Esophagus squamous epithelium (tissue), 5 donors: Measurements from ENCODE around the gene C10orf71. TPM values are rescaled to one million over a fixed set of nuclear protein-coding genes. Genes with fewer than 3 reads are reported as not detected.

Experiments
- DNase-seq: peaks from one replicate; lab custom pipeline; 2025; lab: John Stamatoyannopoulos, UW
- H3K27ac ChIP-seq, 4 donors: fragments of 200-600 bp; sonication (generic); one replicate each; pipeline ENCODE4 v1.5.1; 2016 to 2019; ENCODE audit warnings: mild to moderate bottlenecking in 1 of 4
- H3K27me3 ChIP-seq, 4 donors: fragments of 200-600 bp; sonication (generic); 1 replicate in 3 of 4; 2 replicates in 1 of 4; pipeline versions ENCODE4 v1.5.1 to v1.6.0; 2017 to 2021; ENCODE audit warnings: antibody characterized with exemption in 1 of 4
- H3K36me3 ChIP-seq, 3 donors: fragments of 200-600 bp; sonication (generic); one replicate each; pipeline ENCODE4 v1.5.1; 2016 to 2019
- H3K4me1 ChIP-seq, 3 donors: fragments of 200-600 bp; sonication (generic); one replicate each; pipeline ENCODE4 v1.5.1; 2017 to 2019
- H3K4me3 ChIP-seq, 4 donors: fragments of 200-600 bp; sonication (generic); 1 replicate in 3 of 4; 2 replicates in 1 of 4; pipeline ENCODE4 v1.5.1; 2016 to 2019; ENCODE audit warnings: mild to moderate bottlenecking in 2 of 4, moderate library complexity in 1 of 4
- H3K9me3 ChIP-seq, 3 donors: fragments of 200-600 bp; sonication (generic); one replicate each; pipeline ENCODE4 v1.5.1; 2016 to 2019
- POLR2A ChIP-seq, 4 donors: fragments of 450-650 bp; IDR thresholded peaks; one replicate each; pipeline ENCODE4 v1.6.1; 2017; ENCODE audit warnings: antibody characterized with exemption in 4 of 4, mild to moderate bottlenecking in 4 of 4, moderate library complexity in 3 of 4
- WGBS, 2 donors: methylation state at CpG; one replicate each; pipeline ENCODE4 v1.1.5; 2018; 5-methylcytosine and 5-hydroxymethylcytosine counted together
- intact Hi-C: fragments of 100-400 bp; cut with DNase I; formaldehyde crosslinking; loops from one replicate; pipeline ENCODE4 v1.15.0; 2022
- total RNA-seq, 4 donors: library from RNA; depleted of rRNA; stranded (reverse); fragments of >200 nt; gene quantifications; one replicate each; pipeline ENCODE4 v1.1.0, GENCODE V29; 2016
- TF ChIP-seq, protein P1 (sequence below), 6 experiments: fragments of 450-650 bp in 4 of 6; fragments of 200-600 bp in 2 of 6; sonication (generic) in 2 of 6; IDR thresholded peaks; one replicate each; pipeline ENCODE4 v1.5.1; 2016 to 2019; ENCODE audit warnings: antibody characterized with exemption in 6 of 6, mild to moderate bottlenecking in 4 of 6, moderate library complexity in 4 of 6
- donor health status: DM: yes; HTN: yes; CAD: no.

Gene C10orf71
- total RNA-seq, 4 donors from 2014 or later: under 0.01 TPM; not detected in 3

DNA sequence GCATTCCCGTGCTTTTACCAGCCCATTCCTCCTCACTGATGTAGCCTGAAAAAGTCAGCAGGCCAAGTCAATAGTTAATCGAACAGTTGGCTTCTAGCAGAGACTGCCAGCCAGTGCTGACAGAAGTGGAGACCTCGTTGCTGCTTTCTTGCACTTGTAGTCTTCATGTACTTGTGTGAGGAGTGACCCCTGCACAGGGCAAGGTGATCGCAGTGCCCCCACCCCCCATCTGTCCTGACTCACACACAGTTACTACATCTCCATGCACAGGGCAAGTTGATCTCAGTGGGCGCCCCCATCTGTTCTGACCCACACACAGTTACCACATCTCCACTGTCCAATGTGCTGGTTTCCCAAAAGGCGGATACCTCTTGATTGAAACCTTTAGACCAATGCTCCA is 34.2 kb downstream of the C10orf71 start:
- no peaks in the 10 kb centered on the region for H3K4me1 ChIP-seq
- H3K27ac ChIP-seq: no peak overlapping the region
- TF ChIP-seq POLR2A (IDR thresholded peaks at IDR 0.05): no peak
- TF ChIP-seq, protein P1, sequence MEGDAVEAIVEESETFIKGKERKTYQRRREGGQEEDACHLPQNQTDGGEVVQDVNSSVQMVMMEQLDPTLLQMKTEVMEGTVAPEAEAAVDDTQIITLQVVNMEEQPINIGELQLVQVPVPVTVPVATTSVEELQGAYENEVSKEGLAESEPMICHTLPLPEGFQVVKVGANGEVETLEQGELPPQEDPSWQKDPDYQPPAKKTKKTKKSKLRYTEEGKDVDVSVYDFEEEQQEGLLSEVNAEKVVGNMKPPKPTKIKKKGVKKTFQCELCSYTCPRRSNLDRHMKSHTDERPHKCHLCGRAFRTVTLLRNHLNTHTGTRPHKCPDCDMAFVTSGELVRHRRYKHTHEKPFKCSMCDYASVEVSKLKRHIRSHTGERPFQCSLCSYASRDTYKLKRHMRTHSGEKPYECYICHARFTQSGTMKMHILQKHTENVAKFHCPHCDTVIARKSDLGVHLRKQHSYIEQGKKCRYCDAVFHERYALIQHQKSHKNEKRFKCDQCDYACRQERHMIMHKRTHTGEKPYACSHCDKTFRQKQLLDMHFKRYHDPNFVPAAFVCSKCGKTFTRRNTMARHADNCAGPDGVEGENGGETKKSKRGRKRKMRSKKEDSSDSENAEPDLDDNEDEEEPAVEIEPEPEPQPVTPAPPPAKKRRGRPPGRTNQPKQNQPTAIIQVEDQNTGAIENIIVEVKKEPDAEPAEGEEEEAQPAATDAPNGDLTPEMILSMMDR (IDR thresholded peaks at IDR 0.05): no peak
- no peak overlapping the region for H3K4me3 ChIP-seq
- H3K27me3 ChIP-seq: no peaks in the 10 kb centered on the region
- H3K36me3 ChIP-seq: no peaks in the 10 kb centered on the region
- intact Hi-C loops: no loop called here
- WGBS, 2 donors: 68 to 78% methylated on average over 4 to 6 of the region's 6 CpGs
- no peaks in the 10 kb centered on the region for H3K9me3 ChIP-seq
- no peak for DNase-seq

DNA sequence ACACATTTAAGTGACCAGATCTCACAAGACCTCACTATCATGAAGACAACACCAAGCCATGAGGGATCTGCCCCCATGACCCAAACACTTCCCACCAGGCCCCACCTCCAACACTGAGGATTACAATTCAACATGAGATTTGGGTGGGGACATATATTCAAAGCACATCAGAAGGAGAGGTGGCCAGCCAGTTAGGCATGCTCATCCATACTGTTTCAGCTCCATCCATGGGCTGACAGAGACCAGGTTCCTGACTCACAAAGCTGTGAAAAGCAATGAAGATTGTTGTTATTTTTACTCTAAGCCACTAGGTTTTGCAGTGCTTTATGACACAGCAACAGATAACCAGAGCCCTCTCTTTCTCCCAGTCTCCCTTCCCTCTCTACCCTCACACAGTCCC is 36.0 kb downstream of the C10orf71 start:
- Histone ChIP-seq H3K27ac (no peak overlapping the region), H3K4me1 (no peaks in the 10 kb centered on the region), H3K4me3 (no peak overlapping the region), H3K9me3 (no peaks in the 10 kb centered on the region), H3K27me3 (no peaks in the 10 kb centered on the region), H3K36me3 (no peaks in the 10 kb centered on the region)
- TF ChIP-seq, protein P1 (IDR thresholded peaks at IDR 0.05): no peak
- no peak for TF ChIP-seq POLR2A (IDR thresholded peaks at IDR 0.05)
- DNase-seq: no peak
- intact Hi-C loops: no loop called here

DNA sequence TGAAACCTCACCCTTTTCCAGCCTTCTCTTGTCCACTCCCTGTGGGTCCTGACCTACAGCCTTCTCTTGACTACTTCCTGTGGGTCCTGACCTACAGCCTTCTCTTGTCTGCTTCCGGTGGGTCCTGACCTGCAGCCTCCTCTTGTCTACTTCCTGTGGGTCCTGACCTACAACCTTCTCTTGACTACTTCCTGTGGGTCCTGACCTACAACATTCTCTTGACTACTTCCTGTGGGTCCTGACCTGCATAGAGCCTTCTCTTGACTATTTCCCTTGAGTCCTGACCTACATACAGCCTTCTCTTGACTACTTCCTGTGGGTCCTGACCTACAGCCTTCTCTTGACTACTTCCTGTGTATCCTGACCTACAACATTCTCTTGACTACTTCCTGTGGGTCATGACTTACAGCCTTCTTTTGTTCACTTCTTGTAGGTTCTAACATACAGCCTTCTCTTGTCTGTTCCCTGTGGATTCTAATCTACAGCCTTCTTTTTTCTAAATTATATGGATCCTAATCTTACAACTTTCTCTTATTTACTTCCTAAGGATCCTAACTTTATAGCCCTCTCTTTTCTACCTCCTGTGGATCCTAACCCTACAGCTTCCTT is 36.5 kb downstream of the C10orf71 start:
- TF ChIP-seq, protein P1 (IDR thresholded peaks at IDR 0.05): no peak
- no peak for TF ChIP-seq POLR2A (IDR thresholded peaks at IDR 0.05)
- Histone ChIP-seq H3K9me3 (no peaks in the 10 kb centered on the region), H3K27me3 (no peaks in the 10 kb centered on the region), H3K36me3 (no peaks in the 10 kb centered on the region), H3K27ac (no peak overlapping the region), H3K4me1 (no peaks in the 10 kb centered on the region), H3K4me3 (no peak overlapping the region)
- DNase-seq: no peak
- 64 to 82% methylated on average over 1 of the region's 1 CpG for WGBS, 2 donors
- intact Hi-C loops: no loop called here

DNA sequence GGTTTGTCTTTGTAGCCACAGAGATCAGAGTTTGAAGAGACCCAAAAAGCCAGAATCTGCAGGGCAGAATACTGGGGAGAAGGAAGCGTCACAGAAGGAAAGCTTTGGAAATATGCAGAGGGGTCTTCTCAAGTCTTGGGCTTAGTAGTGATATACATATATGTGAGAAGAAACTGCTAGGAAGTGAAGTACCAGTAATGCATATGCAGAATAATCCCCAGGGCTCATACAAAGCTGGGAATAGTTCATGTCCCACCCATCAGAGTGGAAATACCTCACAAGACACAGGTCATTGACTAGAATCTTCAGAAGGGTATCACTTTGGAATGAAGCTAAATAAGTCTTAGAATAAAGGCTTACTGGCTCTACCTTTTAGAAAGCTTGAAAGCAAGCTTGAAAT is 39.6 kb downstream of the C10orf71 start:
- no peak for DNase-seq
- intact Hi-C loops: no loop called here
- Histone ChIP-seq H3K36me3 (no peaks in the 10 kb centered on the region), H3K27ac (no peak overlapping the region), H3K9me3 (no peaks in the 10 kb centered on the region), H3K4me1 (no peaks in the 10 kb centered on the region), H3K27me3 (no peaks in the 10 kb centered on the region), H3K4me3 (no peak overlapping the region)
- 93 to 100% methylated on average over 1 of the region's 1 CpG for WGBS, 2 donors
- TF ChIP-seq, protein P1 (IDR thresholded peaks at IDR 0.05): no peak
- TF ChIP-seq POLR2A (IDR thresholded peaks at IDR 0.05): no peak

DNA sequence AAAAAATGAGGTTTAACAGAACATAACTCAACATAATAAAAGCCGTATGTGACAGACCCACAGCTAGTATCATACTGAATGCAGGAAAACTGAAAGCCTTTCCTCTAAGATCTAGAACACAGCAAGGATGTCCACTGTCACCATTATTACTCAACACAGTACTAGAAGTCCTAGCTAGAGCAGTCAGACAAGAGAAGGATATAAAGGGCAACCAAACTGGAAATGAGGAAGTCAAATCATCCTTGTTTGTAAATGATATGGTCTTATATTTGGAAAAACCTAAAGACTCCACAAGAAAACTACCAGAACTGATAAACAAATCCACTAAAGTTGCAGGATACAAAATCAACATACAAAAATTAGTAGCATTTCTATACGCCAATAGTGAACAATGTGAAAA is 45.9 kb downstream of the C10orf71 start:
- no peak for DNase-seq
- intact Hi-C loops: no loop called here
- Histone ChIP-seq H3K4me3 (no peak overlapping the region), H3K4me1 (no peaks in the 10 kb centered on the region), H3K27me3 (no peaks in the 10 kb centered on the region), H3K27ac (no peak overlapping the region), H3K36me3 (no peaks in the 10 kb centered on the region), H3K9me3 (peaks cover 0 to 2% (median 0%) of the 10 kb centered on the region in 3 donors)
- WGBS, 2 donors: 57 to 78% methylated on average over 2 of the region's 2 CpGs
- no peak for TF ChIP-seq POLR2A (IDR thresholded peaks at IDR 0.05)
- TF ChIP-seq, protein P1 (IDR thresholded peaks at IDR 0.05): no peak
